Suppressor macrophage treated with lipopolysaccharide for 4 hours (primary cell): ENCODE results near the gene IL36B.
"Not testable (repeated sequence)": the region's sequence is repeated elsewhere in the genome, so short reads cannot be mapped to it uniquely, and the experiment has no call there.

ENCODE experiments used
- DNase-seq: peaks from one replicate; pipeline ENCODE4 v3.0.0-alpha.2; 2020

IL36B gene

DNA sequence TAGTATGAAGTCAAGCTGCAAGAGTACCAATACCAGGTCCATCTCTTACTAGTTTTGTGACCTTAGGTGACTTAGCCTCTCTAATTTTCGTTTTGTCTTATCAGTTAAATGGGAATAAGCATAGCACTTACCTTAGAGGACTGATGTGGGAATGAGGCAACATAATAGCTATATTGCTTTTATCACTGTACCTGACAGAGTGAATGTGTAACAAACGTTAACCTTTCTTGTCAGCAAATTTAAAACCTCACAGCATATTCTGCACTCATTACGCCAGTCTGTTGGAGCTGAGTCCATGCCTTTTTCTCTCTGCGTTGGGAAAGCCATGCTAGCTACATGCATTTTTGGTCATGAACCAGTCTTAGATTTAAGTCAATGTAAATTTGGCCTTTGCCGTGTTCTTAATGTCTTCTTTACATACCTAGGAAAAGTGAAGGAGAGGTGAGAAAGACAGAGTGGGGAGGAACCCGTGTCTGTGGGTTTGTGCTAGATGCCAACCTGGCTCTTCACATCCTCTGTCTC is at the start of gene IL36B:
TSS of gene IL36B (minus strand) at position 472 of the 522 bp plus-strand sequence.
- DNase-seq: no peak

DNA sequence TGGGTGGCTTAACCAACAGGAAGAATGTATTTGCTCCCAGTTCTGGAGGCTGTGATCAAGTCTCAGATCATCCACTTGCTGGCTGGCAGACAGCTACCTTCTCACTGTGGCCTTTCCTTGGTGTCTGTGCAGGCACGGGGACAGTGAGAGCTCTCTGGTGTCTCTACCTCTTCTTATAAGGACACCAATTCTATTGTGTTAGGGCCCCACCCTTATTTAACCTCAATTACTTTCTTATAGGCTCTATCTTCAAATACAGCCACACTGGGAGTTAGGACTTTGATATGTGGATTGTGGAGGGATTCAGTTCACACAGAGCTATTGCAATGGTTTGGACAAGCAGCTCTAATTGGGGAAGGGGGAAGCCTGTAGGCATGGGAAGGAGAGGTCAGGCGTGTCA is 49.5 kb upstream of the IL36B start:
- no peak for DNase-seq

GRCh38 chr2:113098532-113098931 is 45.9 kb upstream of the IL36B start:
- DNase-seq: no peak

- DNase-seq: peak; percentile 77
Observed at GRCh38 chr2:113098041-113098440, 45.4 kb upstream of the IL36B start.

DNA sequence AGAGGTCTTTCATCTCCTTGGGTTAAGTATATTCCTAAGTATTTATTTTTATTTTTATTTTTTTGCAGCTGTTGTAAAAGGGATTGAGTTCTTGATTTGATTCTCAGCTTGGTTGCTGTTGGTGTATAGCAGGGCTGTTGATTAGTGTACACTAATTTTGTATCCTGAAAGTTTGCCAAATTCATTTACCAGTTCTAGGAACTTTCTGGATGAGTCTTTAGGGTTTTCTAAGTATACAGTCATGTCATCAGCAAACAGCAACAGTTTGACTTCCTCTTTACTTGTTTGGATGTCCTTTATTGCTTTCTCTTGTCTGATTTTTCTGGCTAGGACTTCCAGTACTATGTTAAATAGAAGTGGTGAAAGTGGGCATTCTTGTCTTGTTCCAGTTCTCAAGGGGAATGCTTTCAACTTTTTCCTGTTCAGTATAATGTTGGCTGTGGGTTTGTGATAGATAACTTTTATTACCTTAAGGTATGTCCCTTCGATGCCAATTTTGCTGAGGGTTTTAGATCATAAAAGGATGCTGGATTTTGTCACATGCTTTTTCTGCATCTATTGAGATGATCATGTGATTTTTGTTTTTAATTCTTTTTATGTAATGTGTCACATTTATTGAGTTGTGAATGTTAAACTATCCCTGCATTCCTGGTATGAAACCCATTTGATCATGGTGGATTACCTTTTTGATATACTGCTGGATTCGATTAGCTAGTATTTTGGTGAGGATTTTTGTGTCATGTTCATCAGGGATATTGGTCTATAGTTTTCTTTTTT is 44.4 kb upstream of the IL36B start:
- peak; percentile 78 for DNase-seq

- not testable (repeated sequence) for DNase-seq
Observed at GRCh38 chr2:113096306-113096705, 43.6 kb upstream of the IL36B start.

- peak; percentile 53 for DNase-seq
Observed at GRCh38 chr2:113093613-113093977, 40.9 kb upstream of the IL36B start.

GRCh38 chr2:113092864-113093612 is 40.4 kb upstream of the IL36B start:
- no peak for DNase-seq

- peak; percentile 62 for DNase-seq
Observed at GRCh38 chr2:113091231-113091896, 38.7 kb upstream of the IL36B start.

- peak; percentile 56 for DNase-seq
Observed at GRCh38 chr2:113089916-113090315, 37.2 kb upstream of the IL36B start.

DNA sequence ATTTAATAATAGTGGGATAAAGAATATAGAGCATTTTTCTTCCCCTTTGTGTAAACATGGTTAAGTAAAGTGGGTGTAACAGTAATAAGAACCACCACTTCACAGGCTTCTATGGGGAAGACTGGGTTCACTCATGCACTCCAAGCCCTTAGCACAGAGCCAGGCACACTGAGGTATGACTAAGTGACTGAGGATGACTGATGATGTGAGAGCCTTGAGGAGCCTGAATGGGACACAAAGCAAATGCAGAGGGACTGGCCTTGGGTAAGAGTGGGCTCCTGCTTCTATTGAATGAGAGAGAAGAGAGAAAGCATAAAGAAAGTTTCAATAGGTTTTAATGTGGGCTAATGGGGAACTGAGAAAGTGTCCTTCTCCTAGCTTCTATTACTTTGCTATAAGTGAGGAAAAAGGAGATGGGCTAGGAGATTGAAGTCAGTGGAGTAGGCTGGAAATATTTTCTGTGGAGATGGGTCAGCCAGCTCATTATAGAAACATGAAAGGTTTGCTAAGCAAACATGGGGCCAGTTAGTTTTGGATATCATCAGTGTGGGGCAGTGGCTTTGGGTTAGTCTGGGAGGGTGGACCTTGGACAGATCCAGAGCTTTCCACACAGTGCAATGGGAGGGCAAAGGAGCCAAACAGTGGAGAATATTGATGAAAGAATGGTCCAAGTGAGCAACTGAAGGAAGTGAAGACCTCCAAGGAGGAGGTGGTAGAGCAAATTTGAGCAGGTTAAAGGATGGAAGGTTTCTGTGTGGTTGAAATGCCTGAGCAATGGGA is 35.7 kb upstream of the IL36B start:
- DNase-seq: peak; percentile 65

GRCh38 chr2:113085542-113085941 is 32.9 kb upstream of the IL36B start:
- DNase-seq: no peak

GRCh38 chr2:113084249-113085000 is 31.8 kb upstream of the IL36B start:
- DNase-seq: peak; percentile 81

DNA sequence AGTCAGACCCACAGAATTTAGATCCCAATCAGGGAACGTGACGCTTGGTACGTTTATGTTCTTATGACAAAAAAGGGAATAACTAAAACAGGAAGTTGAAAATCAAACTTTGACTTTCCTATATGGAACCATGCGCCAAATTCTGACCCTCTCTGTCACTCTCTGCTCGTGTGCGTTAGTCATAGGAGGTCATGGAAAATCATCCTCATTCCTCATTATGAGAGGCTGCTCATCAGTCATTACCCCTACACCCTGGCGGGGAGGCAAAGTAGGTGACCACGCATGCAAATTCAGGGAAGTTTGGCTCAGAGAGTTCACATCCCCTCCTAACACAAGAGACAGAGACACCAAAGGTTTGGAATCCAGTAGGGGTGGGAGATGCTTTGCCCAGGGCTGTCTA is 30.6 kb upstream of the IL36B start:
- DNase-seq: peak; percentile 98

- DNase-seq: peak; percentile 71
Observed at GRCh38 chr2:113081488-113082210, 29.0 kb upstream of the IL36B start.

GRCh38 chr2:113080134-113080533 is 27.5 kb upstream of the IL36B start:
- peak; percentile 79 for DNase-seq

DNA sequence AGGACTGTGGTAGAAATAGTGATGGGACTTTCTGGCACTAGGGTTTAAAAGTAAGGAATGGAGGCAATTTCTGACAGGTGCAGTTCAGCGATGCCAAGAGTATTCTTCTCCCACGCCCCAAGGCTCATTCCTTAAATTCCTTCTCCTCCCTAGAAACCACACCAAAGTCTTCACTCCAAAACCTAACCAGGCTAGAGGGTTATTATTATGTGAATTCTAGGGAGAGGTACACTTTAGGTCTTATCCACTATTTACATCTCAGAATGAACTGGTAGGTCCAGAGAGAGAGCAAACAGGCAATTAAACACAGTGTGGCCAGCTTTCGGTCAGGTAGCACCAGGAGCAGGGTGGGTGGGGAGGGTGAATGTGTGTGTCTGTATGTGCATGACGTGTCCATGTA is 26.5 kb upstream of the IL36B start:
- DNase-seq: no peak

GRCh38 chr2:113078350-113078839 is 25.7 kb upstream of the IL36B start:
- peak; percentile 79 for DNase-seq

DNA sequence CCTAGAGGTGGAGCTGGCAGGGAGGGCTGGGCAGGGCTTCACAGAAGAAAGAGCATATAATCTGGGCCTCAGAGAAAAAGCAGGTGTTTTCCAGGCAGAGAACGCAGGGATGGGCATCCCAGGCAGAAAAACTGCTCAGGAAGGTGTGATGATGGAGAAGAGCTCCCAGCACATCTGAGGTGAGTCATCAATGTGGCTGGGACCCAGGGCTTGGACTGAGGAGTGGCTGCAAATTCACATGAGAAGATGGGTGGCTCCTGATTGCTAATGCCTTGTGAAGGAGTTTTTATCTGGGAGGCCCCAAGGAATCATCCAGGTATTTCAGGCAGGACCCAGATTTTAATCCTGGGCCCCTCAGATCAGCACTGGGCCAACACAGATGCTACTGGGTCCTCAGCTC is 25.3 kb upstream of the IL36B start:
- DNase-seq: no peak

DNA sequence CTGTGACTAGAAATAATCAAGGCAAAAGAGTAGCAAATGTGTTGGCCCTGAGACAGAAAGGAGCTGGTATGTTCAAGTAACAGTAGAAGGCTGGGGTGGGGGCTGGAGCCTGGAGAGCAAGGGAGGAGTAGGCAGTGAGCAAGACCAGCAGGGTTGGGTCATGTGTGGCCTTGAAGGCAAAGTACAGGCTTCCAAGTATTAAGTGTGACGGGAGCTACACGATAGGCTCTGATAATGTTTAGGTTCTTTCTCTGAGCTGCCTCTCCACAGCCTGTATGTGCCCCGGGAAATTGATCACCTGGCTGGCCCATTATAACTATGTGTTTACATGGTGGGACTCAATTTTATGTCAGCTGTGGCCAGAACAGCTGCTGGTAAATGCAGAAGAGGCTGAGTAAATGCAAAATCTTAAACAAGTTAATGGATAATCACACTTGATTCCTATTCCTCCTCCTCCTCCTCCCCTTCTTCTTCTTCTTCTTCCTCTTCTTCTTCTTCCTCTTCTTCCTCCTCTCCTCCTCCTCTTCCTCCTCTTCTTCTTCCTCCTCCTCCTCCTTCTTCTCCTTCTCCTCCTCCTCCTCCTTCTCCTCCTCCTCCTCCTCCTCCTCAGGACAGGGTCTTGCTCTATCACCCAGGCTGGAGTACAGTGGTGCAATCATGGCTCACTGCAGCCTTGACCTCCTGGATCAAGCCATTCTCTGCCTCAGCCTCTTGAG is 24.4 kb upstream of the IL36B start:
- DNase-seq: no peak
